MCF 10A (cell line): ENCODE results near the gene LPIN1. TPM values are rescaled to one million over a fixed set of nuclear protein-coding genes. Genes with fewer than 3 reads are reported as not detected.
"Not testable (repeated sequence)": the region's sequence is repeated elsewhere in the genome, so short reads cannot be mapped to it uniquely, and the experiment has no call there.

Experiments
- BruUV-seq: library from RNA; stranded (reverse); fragments of 400-500 nt; replicated peaks from 2 replicates; lab custom pipeline; 2021; lab: Mats Ljungman, UMichigan
- CTCF ChIA-PET: fragments of 300-600 bp; sonication (Branson Sonifier 250); formaldehyde crosslinking; extraction: SDS; loops from one replicate; lab custom pipeline; 2021; ENCODE audit warnings: antibody characterized with exemption, inconsistent platforms; lab: Yijun Ruan, JAX
- POLR2A ChIA-PET: fragments of 300-600, 350-650 bp; sonication (Branson Sonifier 250); formaldehyde crosslinking; extraction: SDS; loops from one replicate; lab custom pipeline; 2020; ENCODE audit warnings: antibody characterized with exemption, inconsistent platforms; lab: Yijun Ruan, JAX
- DNase-seq: peaks from one replicate; pipeline ENCODE4 v3.0.0-alpha.2; 2018; ENCODE audit not compliant: unreplicated experiment
- H3K27ac Mint-ChIP-seq: one replicate; pipeline ENCODE4 v1.8.0; 2022; ENCODE audit warnings: mild to moderate bottlenecking, low read depth, mixed read lengths; ENCODE audit not compliant: unreplicated experiment
- H3K27me3 Mint-ChIP-seq: one replicate; pipeline ENCODE4 v1.8.0; 2022; ENCODE audit warnings: mixed read lengths; ENCODE audit not compliant: insufficient read depth, unreplicated experiment
- H3K36me3 Mint-ChIP-seq: one replicate; pipeline ENCODE4 v1.8.0; 2022; ENCODE audit warnings: mild to moderate bottlenecking, moderate library complexity, mixed read lengths; ENCODE audit not compliant: insufficient read depth, unreplicated experiment
- H3K4me1 Mint-ChIP-seq: one replicate; pipeline ENCODE4 v1.8.0; 2022; ENCODE audit warnings: mixed read lengths; ENCODE audit not compliant: insufficient read depth, unreplicated experiment
- H3K4me3 Mint-ChIP-seq: one replicate; pipeline ENCODE4 v1.8.0; 2022; ENCODE audit warnings: mild to moderate bottlenecking, moderate library complexity, mixed read lengths; ENCODE audit not compliant: unreplicated experiment
- H3K9me3 Mint-ChIP-seq: one replicate; pipeline ENCODE4 v1.8.0; 2022; ENCODE audit warnings: mixed read lengths; ENCODE audit not compliant: unreplicated experiment
- intact Hi-C: fragments of 100-400 bp; cut with micrococcal nuclease; formaldehyde crosslinking; loops from 2 replicates; pipeline ENCODE4 v1.14.1; 2022
- total RNA-seq: library from RNA; stranded (reverse); gene quantifications from 2 replicates; pipeline ENCODE4 v1.2.3, GENCODE V29; 2022
- TF ChIP-seq, protein P1 (sequence below): fragments of 200-600 bp; IDR thresholded peaks from one replicate; pipeline ENCODE4 v1.8.0; 2022; ENCODE audit warnings: antibody characterized with exemption, mild to moderate bottlenecking; ENCODE audit not compliant: unreplicated experiment

The LPIN1 gene
- total RNA-seq, 1 experiment from 2014 or later: 65.7 TPM

GRCh38 chr2:11856095-11856494 is 109.7 kb downstream of the LPIN1 start:
- CTCF ChIA-PET: interaction anchor here (0.6 to 0.7 kb wide), 2 partner anchors 46 to 826 kb away, joined by 3 read pairs; no protein-coding TSS in a partner anchor
- H3K9me3 Mint-ChIP-seq: peaks cover 9% of the 10 kb centered on the region
- TF ChIP-seq, protein P1, sequence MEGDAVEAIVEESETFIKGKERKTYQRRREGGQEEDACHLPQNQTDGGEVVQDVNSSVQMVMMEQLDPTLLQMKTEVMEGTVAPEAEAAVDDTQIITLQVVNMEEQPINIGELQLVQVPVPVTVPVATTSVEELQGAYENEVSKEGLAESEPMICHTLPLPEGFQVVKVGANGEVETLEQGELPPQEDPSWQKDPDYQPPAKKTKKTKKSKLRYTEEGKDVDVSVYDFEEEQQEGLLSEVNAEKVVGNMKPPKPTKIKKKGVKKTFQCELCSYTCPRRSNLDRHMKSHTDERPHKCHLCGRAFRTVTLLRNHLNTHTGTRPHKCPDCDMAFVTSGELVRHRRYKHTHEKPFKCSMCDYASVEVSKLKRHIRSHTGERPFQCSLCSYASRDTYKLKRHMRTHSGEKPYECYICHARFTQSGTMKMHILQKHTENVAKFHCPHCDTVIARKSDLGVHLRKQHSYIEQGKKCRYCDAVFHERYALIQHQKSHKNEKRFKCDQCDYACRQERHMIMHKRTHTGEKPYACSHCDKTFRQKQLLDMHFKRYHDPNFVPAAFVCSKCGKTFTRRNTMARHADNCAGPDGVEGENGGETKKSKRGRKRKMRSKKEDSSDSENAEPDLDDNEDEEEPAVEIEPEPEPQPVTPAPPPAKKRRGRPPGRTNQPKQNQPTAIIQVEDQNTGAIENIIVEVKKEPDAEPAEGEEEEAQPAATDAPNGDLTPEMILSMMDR: no peak

DNA sequence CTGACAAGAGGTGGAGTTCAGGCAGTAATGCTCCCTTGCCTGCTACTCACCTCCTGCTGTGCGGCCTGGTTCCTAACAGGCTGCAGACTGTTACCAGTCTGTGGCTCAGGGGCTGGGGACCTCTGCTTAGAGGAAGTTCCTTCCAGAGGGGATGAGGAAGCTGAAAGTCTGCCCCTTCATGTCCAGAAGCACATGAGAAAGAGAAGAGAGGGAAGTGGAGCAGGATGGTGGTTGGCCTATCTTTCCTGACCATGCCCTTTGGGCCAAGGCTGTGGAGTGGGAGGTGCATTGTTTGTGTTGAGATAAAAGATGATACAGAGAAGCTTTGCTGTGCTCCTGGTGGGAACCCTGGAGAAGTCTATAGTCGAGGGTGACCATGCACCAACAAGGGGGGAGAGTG is 112.5 kb downstream of the LPIN1 start:
- CTCF ChIA-PET: no interaction called here
- Mint-ChIP-seq H3K27me3 (no peaks in the 10 kb centered on the region), H3K9me3 (peaks cover 9% of the 10 kb centered on the region), H3K27ac (no peak overlapping the region), H3K36me3 (peaks cover 5% of the 10 kb centered on the region), H3K4me3 (no peak overlapping the region), H3K4me1 (peaks cover 6% of the 10 kb centered on the region)
- POLR2A ChIA-PET: no interaction called here
- TF ChIP-seq, protein P1: no peak
- DNase-seq: no peak
- BruUV-seq: no TSS peak
- intact Hi-C loops: no loop called here

More at GRCh38 chr2:11856095-11856494, 109.7 kb downstream of the LPIN1 start:
- BruUV-seq: no TSS peak
- POLR2A ChIA-PET: no interaction called here
- Mint-ChIP-seq H3K4me1 (no peaks in the 10 kb centered on the region), H3K27me3 (no peaks in the 10 kb centered on the region), H3K36me3 (peaks cover under 1% of the 10 kb centered on the region), H3K4me3 (no peak overlapping the region), H3K27ac (no peak overlapping the region)
- intact Hi-C loops: no loop called here
- no peak for DNase-seq

GRCh38 chr2:11859975-11860374 is 113.5 kb downstream of the LPIN1 start:
- H3K27ac Mint-ChIP-seq, H3K9me3 Mint-ChIP-seq, DNase-seq, H3K36me3 Mint-ChIP-seq, H3K4me3 Mint-ChIP-seq, BruUV-seq, H3K27me3 Mint-ChIP-seq: not testable (repeated sequence)
- peaks cover 14% of the 10 kb centered on the region for H3K4me1 Mint-ChIP-seq
- intact Hi-C loops: loop anchor here (10.0 kb wide), 1 partner anchor 455 kb away; no protein-coding TSS in a partner anchor
- CTCF ChIA-PET: interaction anchor here (0.6 to 1.6 kb wide), 5 partner anchors 31 to 1147 kb away, joined by 3 to 4 read pairs (median 3); no protein-coding TSS in a partner anchor
- POLR2A ChIA-PET: interaction anchor here (0.6 kb wide), 1 partner anchor 859 kb away, joined by 3 read pairs; no protein-coding TSS in a partner anchor

DNA sequence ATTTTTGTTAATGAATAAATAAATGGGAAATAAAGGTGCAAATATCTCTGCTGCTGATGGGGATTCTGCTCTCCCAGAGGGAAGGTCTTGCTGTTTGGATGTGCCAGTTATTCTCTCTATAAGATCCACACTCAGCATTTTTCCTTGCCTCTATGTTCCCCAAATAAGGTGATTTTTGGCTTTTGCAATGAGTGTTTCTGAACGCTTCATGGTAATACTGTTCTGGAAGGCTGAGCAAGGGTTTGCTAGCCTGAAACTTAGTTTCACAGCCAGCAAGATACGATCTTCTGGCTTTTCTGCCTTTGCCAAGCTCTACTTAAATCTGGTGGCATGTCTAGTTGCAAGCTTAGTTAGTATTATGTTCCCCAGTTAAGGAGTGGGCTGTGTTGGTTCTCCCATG is 114.6 kb downstream of the LPIN1 start:
- intact Hi-C loops: loop anchor here (10.0 kb wide), 1 partner anchor 454 kb away; no protein-coding TSS in a partner anchor
- no TSS peak for BruUV-seq
- POLR2A ChIA-PET: no interaction called here

More for the DNA sequence above, 114.6 kb downstream of the LPIN1 start:
- Mint-ChIP-seq H3K9me3 (peaks cover 9% of the 10 kb centered on the region), H3K27ac (no peak overlapping the region), H3K4me1 (peaks cover 14% of the 10 kb centered on the region), H3K27me3 (no peaks in the 10 kb centered on the region), H3K36me3 (peaks cover 5% of the 10 kb centered on the region), H3K4me3 (no peak overlapping the region)
- CTCF ChIA-PET: interaction anchor here (1.2 to 5.9 kb wide), 5 partner anchors 32 to 1146 kb away, joined by 3 to 42 read pairs (median 4); partner anchors contain the start of gene TRIB2
- DNase-seq: no peak
- TF ChIP-seq, protein P1: no peak
